Ishikawa (cell line): ENCODE results near the gene CACNA1C.

ENCODE experiments used
- CEBPB ChIP-seq: IDR thresholded peaks from 2 replicates; pipeline ENCODE4 v1.6.1; 2012
- CREB1 ChIP-seq: IDR thresholded peaks from 2 replicates; pipeline ENCODE4 v1.6.1; 2012; ENCODE audit warnings: low read depth
- EGR1 ChIP-seq: IDR thresholded peaks from 2 replicates; pipeline ENCODE4 v1.6.1; 2012
- EP300 ChIP-seq: IDR thresholded peaks from 2 replicates; pipeline ENCODE4 v1.6.1; 2012; ENCODE audit warnings: borderline replicate concordance
- FOXM1 ChIP-seq: IDR thresholded peaks from 2 replicates; pipeline ENCODE4 v1.6.1; 2012; ENCODE audit warnings: low read depth, borderline replicate concordance
- NFIC ChIP-seq: IDR thresholded peaks from 2 replicates; pipeline ENCODE4 v1.6.1; 2012
- RAD21 ChIP-seq: IDR thresholded peaks from 2 replicates; pipeline ENCODE4 v1.6.1; 2012; ENCODE audit warnings: low read depth
- TAF1 ChIP-seq: IDR thresholded peaks from 2 replicates; pipeline ENCODE4 v1.6.1; 2012; ENCODE audit warnings: low read depth, mild to moderate bottlenecking
- TCF12 ChIP-seq: IDR thresholded peaks from 2 replicates; pipeline ENCODE4 v1.6.1; 2012; ENCODE audit warnings: low read depth
- TEAD4 ChIP-seq: IDR thresholded peaks from 2 replicates; pipeline ENCODE4 v1.6.1; 2012
- YY1 ChIP-seq: IDR thresholded peaks from 2 replicates; pipeline ENCODE4 v1.6.1; 2012; ENCODE audit warnings: low read depth
- ZBTB7A ChIP-seq: IDR thresholded peaks from 2 replicates; pipeline ENCODE4 v1.6.1; 2012; ENCODE audit warnings: low read depth
- TF ChIP-seq, protein P1 (sequence below): IDR thresholded peaks from 2 replicates; pipeline ENCODE4 v1.6.1; 2012
- TF ChIP-seq, protein P2 (sequence below): IDR thresholded peaks from 2 replicates; pipeline ENCODE4 v1.6.1; 2012; ENCODE audit warnings: low read depth, mild to moderate bottlenecking
- TF ChIP-seq, protein P3 (sequence below): IDR thresholded peaks from 2 replicates; pipeline ENCODE4 v1.6.1; 2012

CACNA1C gene

DNA sequence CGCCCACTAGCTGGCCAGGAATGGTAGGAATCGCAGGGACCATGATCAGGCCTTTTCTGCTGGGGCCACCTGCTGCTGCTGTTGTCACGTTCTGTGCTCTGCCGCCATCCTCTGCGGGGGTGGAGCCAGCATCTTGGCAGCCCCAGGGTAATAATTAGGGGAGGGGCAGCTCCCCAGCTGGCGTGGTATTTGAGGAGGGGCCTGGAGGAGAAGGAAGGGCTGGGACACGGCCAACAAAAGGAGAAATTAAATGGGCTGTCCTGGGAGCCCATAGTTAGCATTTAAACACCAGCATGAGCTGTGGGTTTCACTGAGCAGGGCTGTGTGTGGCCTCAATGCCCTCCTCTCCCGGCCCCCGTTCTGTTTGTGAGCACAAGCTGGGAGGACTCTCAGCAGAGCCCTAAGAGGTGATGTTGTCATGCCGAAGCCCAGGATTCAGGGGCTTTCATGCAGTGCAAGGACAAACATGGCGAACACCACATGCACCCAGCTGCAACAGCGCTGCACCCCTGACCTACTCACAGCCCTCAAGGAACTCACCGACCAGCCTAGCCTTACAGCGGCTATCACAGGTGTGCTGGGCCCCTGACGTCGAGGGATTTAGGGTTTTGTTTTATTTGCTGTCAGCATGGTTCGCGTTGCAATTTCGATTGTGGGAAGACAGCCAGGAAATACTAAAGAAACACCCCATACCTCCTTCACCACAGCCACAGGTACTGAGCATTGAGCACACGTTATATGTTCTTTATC, 324.3 kb downstream of the CACNA1C start:
- TF ChIP-seq FOXM1: no peak
- TF ChIP-seq YY1: no peak
- no peak for TF ChIP-seq ZBTB7A
- TF ChIP-seq EP300: no peak
- no peak for TF ChIP-seq CEBPB
- TF ChIP-seq NFIC: no peak
- TF ChIP-seq TAF1: no peak
- no peak for TF ChIP-seq CREB1
- no peak for TF ChIP-seq TEAD4
- TF ChIP-seq, protein P1, sequence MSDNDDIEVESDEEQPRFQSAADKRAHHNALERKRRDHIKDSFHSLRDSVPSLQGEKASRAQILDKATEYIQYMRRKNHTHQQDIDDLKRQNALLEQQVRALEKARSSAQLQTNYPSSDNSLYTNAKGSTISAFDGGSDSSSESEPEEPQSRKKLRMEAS: no peak
- TF ChIP-seq, protein P2, sequence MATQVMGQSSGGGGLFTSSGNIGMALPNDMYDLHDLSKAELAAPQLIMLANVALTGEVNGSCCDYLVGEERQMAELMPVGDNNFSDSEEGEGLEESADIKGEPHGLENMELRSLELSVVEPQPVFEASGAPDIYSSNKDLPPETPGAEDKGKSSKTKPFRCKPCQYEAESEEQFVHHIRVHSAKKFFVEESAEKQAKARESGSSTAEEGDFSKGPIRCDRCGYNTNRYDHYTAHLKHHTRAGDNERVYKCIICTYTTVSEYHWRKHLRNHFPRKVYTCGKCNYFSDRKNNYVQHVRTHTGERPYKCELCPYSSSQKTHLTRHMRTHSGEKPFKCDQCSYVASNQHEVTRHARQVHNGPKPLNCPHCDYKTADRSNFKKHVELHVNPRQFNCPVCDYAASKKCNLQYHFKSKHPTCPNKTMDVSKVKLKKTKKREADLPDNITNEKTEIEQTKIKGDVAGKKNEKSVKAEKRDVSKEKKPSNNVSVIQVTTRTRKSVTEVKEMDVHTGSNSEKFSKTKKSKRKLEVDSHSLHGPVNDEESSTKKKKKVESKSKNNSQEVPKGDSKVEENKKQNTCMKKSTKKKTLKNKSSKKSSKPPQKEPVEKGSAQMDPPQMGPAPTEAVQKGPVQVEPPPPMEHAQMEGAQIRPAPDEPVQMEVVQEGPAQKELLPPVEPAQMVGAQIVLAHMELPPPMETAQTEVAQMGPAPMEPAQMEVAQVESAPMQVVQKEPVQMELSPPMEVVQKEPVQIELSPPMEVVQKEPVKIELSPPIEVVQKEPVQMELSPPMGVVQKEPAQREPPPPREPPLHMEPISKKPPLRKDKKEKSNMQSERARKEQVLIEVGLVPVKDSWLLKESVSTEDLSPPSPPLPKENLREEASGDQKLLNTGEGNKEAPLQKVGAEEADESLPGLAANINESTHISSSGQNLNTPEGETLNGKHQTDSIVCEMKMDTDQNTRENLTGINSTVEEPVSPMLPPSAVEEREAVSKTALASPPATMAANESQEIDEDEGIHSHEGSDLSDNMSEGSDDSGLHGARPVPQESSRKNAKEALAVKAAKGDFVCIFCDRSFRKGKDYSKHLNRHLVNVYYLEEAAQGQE: no peak
- no peak for TF ChIP-seq TCF12

DNA sequence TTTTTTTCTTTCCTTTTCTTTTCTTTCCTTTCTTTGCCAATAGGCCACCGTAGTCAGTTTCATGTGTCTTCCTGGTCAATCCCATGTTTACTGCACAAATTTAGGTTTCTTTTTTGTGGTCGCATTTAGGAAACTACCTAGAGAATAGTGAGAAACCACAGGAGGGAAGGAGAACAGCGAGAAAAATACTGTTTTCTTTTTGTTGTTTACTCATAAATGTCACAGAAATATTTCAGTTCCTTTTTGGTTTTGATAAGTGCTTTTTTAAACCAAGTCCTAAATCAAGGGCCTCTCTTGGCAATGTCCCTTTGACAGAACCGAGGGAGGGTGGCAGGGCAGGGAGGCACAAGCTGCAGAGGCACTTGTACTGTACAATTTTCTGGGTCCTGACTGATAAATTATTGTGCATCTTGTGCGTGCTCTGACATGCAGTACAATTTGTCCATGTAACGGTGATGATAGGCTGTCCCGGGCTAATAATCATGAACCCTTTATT, 326.1 kb downstream of the CACNA1C start:
- TF ChIP-seq, protein P2: no peak
- no peak for TF ChIP-seq ZBTB7A

DNA sequence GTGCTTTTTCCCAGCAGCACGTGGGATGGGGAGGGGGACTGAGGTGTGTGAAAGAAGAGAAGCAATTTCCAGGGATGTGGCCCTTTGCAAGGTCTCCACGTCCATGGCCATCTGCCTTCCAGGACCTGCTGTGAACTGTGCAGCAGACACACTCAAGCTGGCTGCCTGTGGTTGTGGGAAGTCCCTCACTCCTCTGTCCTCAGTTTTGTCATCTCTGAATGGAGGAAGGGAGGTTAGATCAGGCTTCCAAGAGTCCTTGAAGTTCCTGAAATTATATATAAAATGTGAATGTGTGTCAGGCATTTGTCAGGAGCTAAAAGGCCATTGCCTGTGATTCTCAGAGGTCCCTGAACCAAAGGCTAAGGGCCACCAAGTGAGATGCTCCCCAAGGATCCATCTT, 328.2 kb downstream of the CACNA1C start:
- TF ChIP-seq CEBPB: no peak
- TF ChIP-seq YY1: no peak
- TF ChIP-seq CREB1: no peak
- TF ChIP-seq TAF1: no peak
- TF ChIP-seq, protein P1: no peak
- TF ChIP-seq, protein P3, sequence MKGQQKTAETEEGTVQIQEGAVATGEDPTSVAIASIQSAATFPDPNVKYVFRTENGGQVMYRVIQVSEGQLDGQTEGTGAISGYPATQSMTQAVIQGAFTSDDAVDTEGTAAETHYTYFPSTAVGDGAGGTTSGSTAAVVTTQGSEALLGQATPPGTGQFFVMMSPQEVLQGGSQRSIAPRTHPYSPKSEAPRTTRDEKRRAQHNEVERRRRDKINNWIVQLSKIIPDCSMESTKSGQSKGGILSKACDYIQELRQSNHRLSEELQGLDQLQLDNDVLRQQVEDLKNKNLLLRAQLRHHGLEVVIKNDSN: no peak
- no peak for TF ChIP-seq RAD21
- no peak for TF ChIP-seq TEAD4
- no peak for TF ChIP-seq NFIC
- no peak for TF ChIP-seq EGR1
- no peak for TF ChIP-seq TCF12
- TF ChIP-seq, protein P2: no peak
- no peak for TF ChIP-seq ZBTB7A
- TF ChIP-seq EP300: no peak
- no peak for TF ChIP-seq FOXM1

DNA sequence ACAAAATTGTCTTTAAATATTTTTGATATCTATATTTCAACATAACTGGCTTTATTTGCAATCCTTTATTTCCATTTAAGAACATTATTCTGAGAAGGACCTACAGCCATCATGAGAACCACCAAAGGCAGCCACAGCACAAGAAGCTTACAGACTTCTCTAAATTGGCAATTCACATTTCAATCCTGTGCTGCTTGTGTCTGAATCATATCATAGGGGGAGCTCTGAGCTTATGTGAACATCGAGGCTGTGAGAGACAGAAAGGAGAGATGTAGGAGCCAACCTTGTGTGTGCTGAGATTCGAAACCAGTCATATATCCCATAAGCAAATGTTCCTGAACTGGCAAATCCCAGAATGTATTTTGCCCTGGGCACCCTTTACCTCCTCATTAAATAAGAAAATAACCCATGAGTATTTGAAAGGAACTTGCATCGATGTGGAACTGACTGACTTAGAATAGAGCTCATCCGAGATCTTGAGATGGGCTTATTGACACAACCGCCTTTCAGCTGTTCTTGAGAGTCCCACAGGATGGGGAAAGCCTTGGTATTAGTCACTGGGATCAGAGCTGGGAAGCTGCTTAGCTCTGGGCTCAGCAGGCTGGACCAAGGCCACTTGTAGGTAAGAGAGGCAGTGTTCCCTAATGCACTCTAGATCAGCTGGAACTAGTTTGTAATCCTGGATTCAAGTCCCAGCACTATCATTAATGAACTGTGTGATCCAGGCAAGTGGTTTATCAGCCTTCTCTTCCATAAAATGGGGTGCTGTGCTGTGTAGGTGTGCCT, 329.8 kb downstream of the CACNA1C start:
- TF ChIP-seq EP300: no peak
- no peak for TF ChIP-seq CREB1
- no peak for TF ChIP-seq FOXM1
- TF ChIP-seq TAF1: no peak
- no peak for TF ChIP-seq TCF12
- no peak for TF ChIP-seq CEBPB
- TF ChIP-seq EGR1: no peak
- TF ChIP-seq ZBTB7A: no peak
